Stomach smooth muscle (tissue), 2 donors: ENCODE measurements around the gene NRSN2.

Source experiments
- H3K27ac ChIP-seq: one replicate; pipeline ENCODE4 v1.7.0; 2013; ENCODE audit warnings: mild to moderate bottlenecking, low read length, inconsistent platforms
- H3K27me3 ChIP-seq, 2 donors: one replicate each; pipeline ENCODE4 v1.7.0; 2013; ENCODE audit warnings: low read length in 2 of 2; ENCODE audit not compliant: insufficient read depth in 2 of 2, control insufficient read depth in 1 of 2
- H3K36me3 ChIP-seq, 2 donors: one replicate each; pipeline ENCODE4 v1.7.0; 2013; ENCODE audit warnings: low read length in 2 of 2; ENCODE audit not compliant: control insufficient read depth in 2 of 2, insufficient read depth in 2 of 2
- H3K4me1 ChIP-seq: one replicate; pipeline ENCODE4 v1.7.0; 2013; ENCODE audit warnings: low read length; ENCODE audit not compliant: control insufficient read depth, insufficient read depth
- H3K4me3 ChIP-seq, 2 donors: one replicate each; pipeline ENCODE4 v1.7.0; 2013; ENCODE audit warnings: low read length in 2 of 2
- H3K9ac ChIP-seq, 2 donors: one replicate each; pipeline ENCODE4 v1.7.0; 2013; ENCODE audit warnings: low read length in 2 of 2, mild to moderate bottlenecking in 1 of 2
- H3K9me3 ChIP-seq, 2 donors: one replicate each; pipeline ENCODE4 v1.7.0; 2013; ENCODE audit warnings: low read length in 2 of 2; ENCODE audit not compliant: control insufficient read depth in 2 of 2
- donor health status: healthy.
- donor health status: Pancreatic carcinoma.

NRSN2 gene

GRCh38 chr20:358891-359555 is 12.1 kb downstream of the NRSN2 start:
- Histone ChIP-seq H3K36me3 (no peaks in the 10 kb centered on the region), H3K4me1 (peaks cover 6% of the 10 kb centered on the region), H3K27ac (no peak overlapping the region), H3K4me3 (no peak overlapping the region), H3K9me3 (no peaks in the 10 kb centered on the region), H3K27me3 (no peaks in the 10 kb centered on the region), H3K9ac (no peak overlapping the region)

GRCh38 chr20:361561-361960 is 14.7 kb downstream of the NRSN2 start:
- Histone ChIP-seq H3K4me3 (no peak overlapping the region), H3K9me3 (no peaks in the 10 kb centered on the region), H3K36me3 (no peaks in the 10 kb centered on the region), H3K9ac (no peak overlapping the region), H3K27me3 (no peaks in the 10 kb centered on the region), H3K4me1 (peaks cover 3% of the 10 kb centered on the region), H3K27ac (no peak overlapping the region)

- Histone ChIP-seq H3K9ac (no peak overlapping the region), H3K9me3 (no peaks in the 10 kb centered on the region), H3K36me3 (no peaks in the 10 kb centered on the region), H3K27me3 (no peaks in the 10 kb centered on the region), H3K4me3 (no peak overlapping the region), H3K27ac (no peak overlapping the region), H3K4me1 (peaks cover 3% of the 10 kb centered on the region)
These were observed 15.7 kb downstream of the NRSN2 start for GRCh38 chr20:362271-363254.

GRCh38 chr20:363319-364078 is 16.6 kb downstream of the NRSN2 start:
- Histone ChIP-seq H3K4me3 (no peak overlapping the region), H3K9ac (no peak overlapping the region), H3K27ac (no peak overlapping the region), H3K9me3 (no peaks in the 10 kb centered on the region), H3K4me1 (peaks cover 3% of the 10 kb centered on the region), H3K27me3 (peaks cover 0 to under 1% of the 10 kb centered on the region in 2 donors), H3K36me3 (no peaks in the 10 kb centered on the region)

- peaks cover 2 to 3% of the 10 kb centered on the region in 2 donors for H3K27me3 ChIP-seq
- no peaks in the 10 kb centered on the region for H3K9me3 ChIP-seq
- H3K27ac ChIP-seq = no peak overlapping the region
These were observed 18.2 kb downstream of the NRSN2 start for GRCh38 chr20:364905-365794.

GRCh38 chr20:366041-366718 is 19.3 kb downstream of the NRSN2 start:
- Histone ChIP-seq H3K9me3 (no peaks in the 10 kb centered on the region), H3K27ac (no peak overlapping the region), H3K36me3 (no peaks in the 10 kb centered on the region), H3K9ac (peak overlapping the region in 1 of 2 donors; percentile 47), H3K27me3 (peaks cover 2 to 3% of the 10 kb centered on the region in 2 donors), H3K4me1 (peaks cover 3% of the 10 kb centered on the region), H3K4me3 (no peak overlapping the region)

More at GRCh38 chr20:364905-365794, 18.2 kb downstream of the NRSN2 start:
- Histone ChIP-seq H3K4me1 (peaks cover 3% of the 10 kb centered on the region), H3K4me3 (no peak overlapping the region), H3K9ac (no peak overlapping the region), H3K36me3 (no peaks in the 10 kb centered on the region)

- no peaks in the 10 kb centered on the region for H3K36me3 ChIP-seq
- H3K9ac ChIP-seq = no peak overlapping the region
- H3K27ac ChIP-seq = no peak overlapping the region
- H3K4me3 ChIP-seq = no peak overlapping the region
- peaks cover 2 to 3% of the 10 kb centered on the region in 2 donors for H3K27me3 ChIP-seq
- peaks cover 3% of the 10 kb centered on the region for H3K4me1 ChIP-seq
- H3K9me3 ChIP-seq = no peaks in the 10 kb centered on the region
These were observed 20.0 kb downstream of the NRSN2 start for GRCh38 chr20:366719-367485.

GRCh38 chr20:367486-367887 is 20.6 kb downstream of the NRSN2 start:
- Histone ChIP-seq H3K9ac (no peak overlapping the region), H3K9me3 (no peaks in the 10 kb centered on the region), H3K36me3 (no peaks in the 10 kb centered on the region), H3K27ac (no peak overlapping the region), H3K4me1 (peaks cover 2% of the 10 kb centered on the region), H3K27me3 (peaks cover 2 to 3% of the 10 kb centered on the region in 2 donors), H3K4me3 (no peak overlapping the region)

- Histone ChIP-seq H3K27ac (no peak overlapping the region), H3K36me3 (no peaks in the 10 kb centered on the region), H3K27me3 (peaks cover 2 to 3% of the 10 kb centered on the region in 2 donors), H3K4me1 (no peaks in the 10 kb centered on the region), H3K9ac (no peak overlapping the region), H3K9me3 (no peaks in the 10 kb centered on the region), H3K4me3 (no peak overlapping the region)
These were observed 22.0 kb downstream of the NRSN2 start for GRCh38 chr20:368915-369314.
